ENCODE results near the gene HMGCR.

HMGCR gene

GRCh38 chr5:75349663-75350062, 12.6 kb downstream of the HMGCR start:
- no peak overlapping the region for H3K4me3 ChIP-seq (ENCODE audit: low read depth, low read length)
- no peak for TF ChIP-seq MAX (IDR thresholded peaks at IDR 0.05; ENCODE audit: low read depth, low read length)
- no peak for TF ChIP-seq MYC (IDR thresholded peaks at IDR 0.05; ENCODE audit: low read depth, low read length)
- TF ChIP-seq POLR2A (IDR thresholded peaks at IDR 0.05; ENCODE audit: extremely low read depth, insufficient read length): no peak
- no peak for TF ChIP-seq CTCF (IDR thresholded peaks at IDR 0.05; ENCODE audit: low read depth, low read length)
- DNase-seq (ENCODE audit: low read depth): no peak

GRCh38 chr5:75351139-75351926, 14.3 kb downstream of the HMGCR start:
- no peak for DNase-seq (ENCODE audit: low read depth)
- no peak overlapping the region for H3K4me3 ChIP-seq (ENCODE audit: low read depth, low read length)
- TF ChIP-seq POLR2A (IDR thresholded peaks at IDR 0.05; ENCODE audit: extremely low read depth, insufficient read length) (no peak), MYC (IDR thresholded peaks at IDR 0.05; ENCODE audit: low read depth, low read length) (no peak)

GRCh38 chr5:75355236-75355635, 18.2 kb downstream of the HMGCR start:
- TF ChIP-seq POLR2A (IDR thresholded peaks at IDR 0.05; ENCODE audit: extremely low read depth, insufficient read length) (no peak), CTCF (IDR thresholded peaks at IDR 0.05; ENCODE audit: low read depth, low read length) (no peak), MAX (IDR thresholded peaks at IDR 0.05; ENCODE audit: low read depth, low read length) (no peak), MYC (IDR thresholded peaks at IDR 0.05; ENCODE audit: low read depth, low read length) (no peak)
- H3K4me3 ChIP-seq (ENCODE audit: low read depth, low read length): no peak overlapping the region
- no peak for DNase-seq (ENCODE audit: low read depth)

- DNase-seq (ENCODE audit: low read depth): no peak
- TF ChIP-seq MAX (IDR thresholded peaks at IDR 0.05; ENCODE audit: low read depth, low read length): no peak
- no peak for TF ChIP-seq CTCF (IDR thresholded peaks at IDR 0.05; ENCODE audit: low read depth, low read length)
These were observed 19.7 kb downstream of the HMGCR start for GRCh38 chr5:75356719-75357118.

GRCh38 chr5:75358117-75358516, 21.1 kb downstream of the HMGCR start:
- DNase-seq (ENCODE audit: low read depth): no peak
- H3K4me3 ChIP-seq (ENCODE audit: low read depth, low read length): no peak overlapping the region
- TF ChIP-seq POLR2A (IDR thresholded peaks at IDR 0.05; ENCODE audit: extremely low read depth, insufficient read length): no peak
- no peak for TF ChIP-seq MYC (IDR thresholded peaks at IDR 0.05; ENCODE audit: low read depth, low read length)
- no peak for TF ChIP-seq CTCF (IDR thresholded peaks at IDR 0.05; ENCODE audit: low read depth, low read length)

More at GRCh38 chr5:75356719-75357118, 19.7 kb downstream of the HMGCR start:
- H3K4me3 ChIP-seq (ENCODE audit: low read depth, low read length): no peak overlapping the region

- TF ChIP-seq CTCF (IDR thresholded peaks at IDR 0.05; ENCODE audit: low read depth, low read length) (no peak), MYC (IDR thresholded peaks at IDR 0.05; ENCODE audit: low read depth, low read length) (no peak), POLR2A (IDR thresholded peaks at IDR 0.05; ENCODE audit: extremely low read depth, insufficient read length) (no peak), MAX (IDR thresholded peaks at IDR 0.05; ENCODE audit: low read depth, low read length) (no peak)
- no peak overlapping the region for H3K4me3 ChIP-seq (ENCODE audit: low read depth, low read length)
- DNase-seq (ENCODE audit: low read depth): no peak
These were observed 24.3 kb downstream of the HMGCR start for GRCh38 chr5:75361310-75361709.
